Gastroesophageal sphincter (tissue), 4 donors: ENCODE results near the gene RNF38. TPM values are rescaled to one million over a fixed set of nuclear protein-coding genes. Genes with fewer than 3 reads are reported as not detected.

Source experiments
- ATAC-seq: fragments of 150-250 bp; one replicate; pipeline ENCODE4 v1.9.1; 2016; ENCODE audit warnings: mild to moderate bottlenecking, moderate library complexity
- H3K27ac ChIP-seq, 4 donors: fragments of 200-600 bp; sonication (generic) in 3 of 4; 1 replicate in 3 of 4; 2 replicates in 1 of 4; pipeline ENCODE4 v1.5.1; 2016 to 2019
- H3K27me3 ChIP-seq: fragments of 200-600 bp; sonication (generic); one replicate; pipeline ENCODE4 v1.5.1; 2019
- H3K36me3 ChIP-seq, 2 donors: fragments of 200-600 bp; sonication (generic); one replicate each; pipeline ENCODE4 v1.5.1; 2019; ENCODE audit warnings: control low read depth in 1 of 2
- H3K4me1 ChIP-seq, 3 donors: fragments of 200-600 bp; sonication (generic); 1 replicate in 2 of 3; 2 replicates in 1 of 3; pipeline ENCODE4 v1.5.1; 2016 to 2019; ENCODE audit warnings: control low read depth in 2 of 3
- H3K4me3 ChIP-seq, 2 donors: fragments of 200-600 bp; sonication (generic); one replicate each; pipeline ENCODE4 v1.5.1; 2019; ENCODE audit warnings: mild to moderate bottlenecking in 1 of 2, moderate library complexity in 1 of 2
- H3K9me3 ChIP-seq, 3 donors: fragments of 200-600 bp; sonication (generic); one replicate each; pipeline ENCODE4 v1.5.1; 2017 to 2019; ENCODE audit warnings: control low read depth in 2 of 3
- EP300 ChIP-seq: sonication (generic); formaldehyde crosslinking; IDR thresholded peaks from one replicate; pipeline ENCODE4 v1.6.1; 2017; ENCODE audit warnings: antibody characterized with exemption, mild to moderate bottlenecking
- POLR2A ChIP-seq, 2 donors: fragments of 450-650 bp; IDR thresholded peaks; one replicate each; pipeline ENCODE4 v1.6.1; 2017; ENCODE audit warnings: antibody characterized with exemption in 2 of 2, mild to moderate bottlenecking in 2 of 2, moderate library complexity in 1 of 2
- POLR2AphosphoS5 ChIP-seq: sonication (generic); formaldehyde crosslinking; IDR thresholded peaks from one replicate; pipeline ENCODE4 v1.6.1; 2017; ENCODE audit warnings: antibody characterized with exemption
- WGBS, 2 donors: methylation state at CpG; one replicate each; pipeline ENCODE4 v1.1.5; 2018; ENCODE audit warnings: low coverage in 1 of 2; 5-methylcytosine and 5-hydroxymethylcytosine counted together
- total RNA-seq, 4 donors: library from RNA; depleted of rRNA; stranded (reverse); fragments of >200 nt; gene quantifications; one replicate each; pipeline ENCODE4 v1.1.0, GENCODE V29; 2016
- TF ChIP-seq, protein P1 (sequence below), 4 experiments: fragments of 200-600 bp in 2 of 4; fragments of 450-650 bp in 2 of 4; sonication (generic) in 1 of 4; IDR thresholded peaks; one replicate each; pipeline ENCODE4 v1.5.1; 2017 to 2019; ENCODE audit warnings: antibody characterized with exemption in 4 of 4, mild to moderate bottlenecking in 2 of 4, moderate library complexity in 2 of 4

RNF38 gene
- total RNA-seq, 4 donors from 2014 or later = 38.9 to 57.4 (median 54.6) TPM

- Histone ChIP-seq H3K4me1 (peaks cover 0 to 8% (median 0%) of the 10 kb centered on the region in 3 donors), H3K36me3 (peaks cover 0 to 81% of the 10 kb centered on the region in 2 donors), H3K9me3 (no peaks in the 10 kb centered on the region), H3K27ac (no peak overlapping the region), H3K4me3 (no peak overlapping the region), H3K27me3 (no peaks in the 10 kb centered on the region)
- no peak for ATAC-seq
- 78 to 89% methylated on average over 3 of the region's 3 CpGs for WGBS, 2 donors
- TF ChIP-seq EP300 = no peak
- TF ChIP-seq, protein P1, sequence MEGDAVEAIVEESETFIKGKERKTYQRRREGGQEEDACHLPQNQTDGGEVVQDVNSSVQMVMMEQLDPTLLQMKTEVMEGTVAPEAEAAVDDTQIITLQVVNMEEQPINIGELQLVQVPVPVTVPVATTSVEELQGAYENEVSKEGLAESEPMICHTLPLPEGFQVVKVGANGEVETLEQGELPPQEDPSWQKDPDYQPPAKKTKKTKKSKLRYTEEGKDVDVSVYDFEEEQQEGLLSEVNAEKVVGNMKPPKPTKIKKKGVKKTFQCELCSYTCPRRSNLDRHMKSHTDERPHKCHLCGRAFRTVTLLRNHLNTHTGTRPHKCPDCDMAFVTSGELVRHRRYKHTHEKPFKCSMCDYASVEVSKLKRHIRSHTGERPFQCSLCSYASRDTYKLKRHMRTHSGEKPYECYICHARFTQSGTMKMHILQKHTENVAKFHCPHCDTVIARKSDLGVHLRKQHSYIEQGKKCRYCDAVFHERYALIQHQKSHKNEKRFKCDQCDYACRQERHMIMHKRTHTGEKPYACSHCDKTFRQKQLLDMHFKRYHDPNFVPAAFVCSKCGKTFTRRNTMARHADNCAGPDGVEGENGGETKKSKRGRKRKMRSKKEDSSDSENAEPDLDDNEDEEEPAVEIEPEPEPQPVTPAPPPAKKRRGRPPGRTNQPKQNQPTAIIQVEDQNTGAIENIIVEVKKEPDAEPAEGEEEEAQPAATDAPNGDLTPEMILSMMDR (IDR thresholded peaks at IDR 0.05) = no peak
- TF ChIP-seq POLR2A (IDR thresholded peaks at IDR 0.05) = no peak
- no peak for TF ChIP-seq POLR2AphosphoS5
Observed at GRCh38 chr9:36336131-36336907, 63.8 kb downstream of the RNF38 start.

GRCh38 chr9:36332006-36332405 is 68.1 kb downstream of the RNF38 start:
- Histone ChIP-seq H3K36me3 (peaks cover 0 to 38% of the 10 kb centered on the region in 2 donors), H3K4me3 (no peak overlapping the region), H3K27ac (no peak overlapping the region), H3K27me3 (no peaks in the 10 kb centered on the region), H3K4me1 (peaks cover 0 to 11% (median 0%) of the 10 kb centered on the region in 3 donors), H3K9me3 (no peaks in the 10 kb centered on the region)
- ATAC-seq = no peak
- TF ChIP-seq EP300 = no peak
- TF ChIP-seq POLR2A (IDR thresholded peaks at IDR 0.05) = no peak
- TF ChIP-seq, protein P1 (IDR thresholded peaks at IDR 0.05) = no peak
- no peak for TF ChIP-seq POLR2AphosphoS5
- 28 to 54% methylated on average over 2 of the region's 2 CpGs for WGBS, 2 donors

- peaks cover 0 to 11% (median 0%) of the 10 kb centered on the region in 3 donors for H3K4me1 ChIP-seq
- ATAC-seq = no peak
- H3K27ac ChIP-seq = no peak overlapping the region
- H3K27me3 ChIP-seq = no peaks in the 10 kb centered on the region
- WGBS, 2 donors = 40% methylated on average over 9 of the region's 9 CpGs
- H3K9me3 ChIP-seq = no peaks in the 10 kb centered on the region
- no peak overlapping the region for H3K4me3 ChIP-seq
- TF ChIP-seq, protein P1 (IDR thresholded peaks at IDR 0.05) = peak; percentile 75 to 91 (median 82)
- no peak for TF ChIP-seq POLR2A (IDR thresholded peaks at IDR 0.05)
- peaks cover 0 to 11% of the 10 kb centered on the region in 2 donors for H3K36me3 ChIP-seq
Observed at GRCh38 chr9:36328798-36329411, 71.2 kb downstream of the RNF38 start.

DNA sequence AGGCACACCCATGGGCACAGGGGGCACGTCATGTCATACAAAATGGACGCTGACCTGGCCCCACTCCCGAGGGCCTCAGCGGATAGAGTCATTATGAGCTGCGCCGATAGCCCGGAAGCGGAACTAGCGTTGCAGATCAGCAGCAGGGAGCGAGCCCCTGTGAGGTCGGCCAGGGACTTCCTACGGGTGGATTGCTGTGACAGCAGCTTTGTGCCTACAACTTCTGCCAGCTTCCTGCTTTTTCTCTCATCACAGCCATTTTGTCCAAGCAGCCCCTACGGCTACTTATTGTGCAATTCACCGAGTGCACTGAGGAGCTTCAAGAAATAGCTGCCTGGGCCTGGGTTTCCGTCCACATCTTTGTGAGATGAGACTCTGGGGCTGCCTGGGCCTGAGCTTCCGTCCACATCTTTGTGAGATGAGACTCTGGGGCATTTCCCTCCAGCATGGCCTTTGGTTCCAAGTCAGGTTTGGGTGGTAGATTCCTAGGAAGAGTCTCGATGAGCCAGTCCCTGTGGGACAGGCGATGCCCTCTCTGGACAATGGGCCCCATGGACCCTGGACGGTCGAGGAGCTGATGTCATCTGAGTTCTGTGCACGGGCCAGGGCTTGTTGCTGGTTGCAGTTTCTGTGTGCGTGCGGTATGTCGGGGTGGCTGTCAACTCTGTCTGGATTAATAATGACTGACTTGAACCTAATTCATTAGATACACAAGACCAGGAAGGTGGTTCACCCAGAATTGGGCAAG is 74.8 kb downstream of the RNF38 start:
- WGBS, 2 donors = no CpG with 5 or more reads among the region's 24 CpGs
- Histone ChIP-seq H3K27ac (no peak overlapping the region), H3K9me3 (no peaks in the 10 kb centered on the region), H3K4me1 (peaks cover 0 to 11% (median 0%) of the 10 kb centered on the region in 3 donors), H3K27me3 (peaks cover 4% of the 10 kb centered on the region), H3K4me3 (no peak overlapping the region), H3K36me3 (no peaks in the 10 kb centered on the region)
- no peak for TF ChIP-seq POLR2A (IDR thresholded peaks at IDR 0.05)
- TF ChIP-seq, protein P1 (IDR thresholded peaks at IDR 0.05) = no peak
- TF ChIP-seq POLR2AphosphoS5 = no peak
- no peak for TF ChIP-seq EP300
- ATAC-seq = no peak
